ENCODE results near the gene DRAM1. TPM values are rescaled to one million over a fixed set of nuclear protein-coding genes. Genes with fewer than 3 reads are reported as not detected.
A peak's percentile ranks its signal among the peaks of the same experiment; 100 is the strongest.

The DRAM1 gene
- total and polyA plus RNA-seq, 2 of the 4 experiments (the other 2 are of a cell fraction), result 20.0 to 27.2 TPM

GRCh38 chr12:101929365-101930041 is 52.1 kb downstream of the DRAM1 start:
- H2BK120ac ChIP-seq (ENCODE audit: low read depth, low read length), result no peak overlapping the region
- H3K27ac ChIP-seq (ENCODE audit: insufficient read depth, low read length), result no peak overlapping the region
- H4K91ac ChIP-seq (ENCODE audit: insufficient read depth, low read depth, low read length), result no peak overlapping the region
- peaks cover 6% of the 10 kb centered on the region; the same call in 1 of the 2 replicates for H3K9me1 ChIP-seq (ENCODE audit: insufficient read depth, low read length)
- no peak overlapping the region for H3K18ac ChIP-seq (ENCODE audit: low read depth, low read length)
- H3K79me1 ChIP-seq (ENCODE audit: low read depth in 1 of 2, low read length in 2 of 2), result no peaks in the 10 kb centered on the region
- no peak overlapping the region for H3K4ac ChIP-seq (ENCODE audit: low read depth, low read length)
- no peak overlapping the region for H3K4me2 ChIP-seq (ENCODE audit: low read depth, low read length)
- no peaks in the 10 kb centered on the region for H3K27me3 ChIP-seq (ENCODE audit: control insufficient read depth, insufficient read depth, low read length)
- 95% methylated on average over 3 of the region's 11 CpGs; no CpG with 5 or more reads in 1 of the 2 experiments for WGBS, 2 experiments (ENCODE audit: extremely low coverage in 2 of 2, insufficient read length in 1 of 2)
- no peak overlapping the region for H2AFZ ChIP-seq (replicated peaks; ENCODE audit: low read length, poor library complexity)
- TF ChIP-seq CHD1 (IDR thresholded peaks at IDR 0.05; ENCODE audit: low read depth, low read length) (no peak), RAD21 (IDR thresholded peaks at IDR 0.05; ENCODE audit: low read length) (no peak), MAZ (IDR thresholded peaks at IDR 0.05; ENCODE audit: borderline replicate concordance, low read depth, low read length) (no peak), NFE2L2 (IDR thresholded peaks at IDR 0.05; ENCODE audit: low read depth, low read length) (no peak), RFX5 (IDR thresholded peaks at IDR 0.05; ENCODE audit: low read depth, low read length) (no peak), CEBPB (IDR thresholded peaks at IDR 0.05; ENCODE audit: low read depth, low read length) (no peak), FOS (IDR thresholded peaks at IDR 0.05; ENCODE audit: low read depth, low read length) (no peak), BHLHE40 (IDR thresholded peaks at IDR 0.05; ENCODE audit: low read depth, low read length) (no peak), RCOR1 (IDR thresholded peaks at IDR 0.05; ENCODE audit: insufficient replicate concordance, low read length) (no peak), USF2 (IDR thresholded peaks at IDR 0.05; ENCODE audit: low read depth, low read length) (no peak), MXI1 (IDR thresholded peaks at IDR 0.05; ENCODE audit: borderline replicate concordance, low read depth, low read length) (no peak), ELK1 (IDR thresholded peaks at IDR 0.05; ENCODE audit: borderline replicate concordance, low read depth, low read length) (no peak), CTCF (conservative IDR thresholded peaks at IDR 0.05; ENCODE audit: low read depth, low read length) (no peak), POLR2A (IDR thresholded peaks at IDR 0.05; ENCODE audit: low read depth, low read length) (no peak), SMC3 (IDR thresholded peaks at IDR 0.05; ENCODE audit: low read depth, low read length) (no peak), MAFK (IDR thresholded peaks at IDR 0.05; ENCODE audit: low read depth, low read length) (no peak)
- CTCF ChIA-PET, result no interaction called here
- no peaks in the 10 kb centered on the region; the same call in 1 of the 2 replicates for H3K36me3 ChIP-seq (ENCODE audit: control insufficient read depth, insufficient read depth, low read length)
- H4K8ac ChIP-seq (ENCODE audit: low read depth in 2 of 2, low read length in 2 of 2), result no peak overlapping the region
- no peak overlapping the region for H2BK20ac ChIP-seq (ENCODE audit: low read depth, low read length)
- H2BK15ac ChIP-seq (ENCODE audit: low read depth, low read length), result no peak overlapping the region
- H4K20me1 ChIP-seq (ENCODE audit: insufficient read depth, low read length), result no peaks in the 10 kb centered on the region
- ATAC-seq (ENCODE audit: low read depth), result no peak
- in situ Hi-C loops (cut with MboI; ENCODE audit: low sequenced_read_pairs), result loop anchor here (25.0 kb wide), 1 partner anchor 558 kb away; the partner anchor contains the start of gene IGF1
- H3K4me3 ChIP-seq (ENCODE audit: insufficient read depth, low read depth, low read length), result no peak overlapping the region
- peaks cover 11% of the 10 kb centered on the region for H3K4me1 ChIP-seq (ENCODE audit: control insufficient read depth, insufficient read depth, low read length)
- H3K14ac ChIP-seq (replicated peaks; ENCODE audit: low read depth, low read length), result no peak overlapping the region
- dilution Hi-C loops (cut with HindIII; ENCODE audit: low sequenced_read_pairs, unreplicated experiment), result no loop called here
- no peak overlapping the region for H2AK9ac ChIP-seq (replicated peaks; ENCODE audit: low read depth, low read length, poor library complexity)
- H3K9me3 ChIP-seq (ENCODE audit: control insufficient read depth, insufficient read depth, low read length), result no peaks in the 10 kb centered on the region
- no peak overlapping the region for H4K5ac ChIP-seq (ENCODE audit: low read depth, low read length)
- BruUV-seq (replicated peaks), result no TSS peak
- intact Hi-C loops (cut with micrococcal nuclease), result no loop called here
- no peak overlapping the region for H2BK5ac ChIP-seq (ENCODE audit: low read depth, low read length, poor library complexity, severe bottlenecking)
- H3K56ac ChIP-seq (ENCODE audit: extremely low read depth, insufficient read depth, low read length), result no peak overlapping the region
- H2AK5ac ChIP-seq (ENCODE audit: low read depth, low read length), result peak overlapping the region; percentile 64
- no peak overlapping the region for H3K9ac ChIP-seq (ENCODE audit: low read depth, low read length)
- POLR2A ChIA-PET (ENCODE audit: unreplicated experiment), result no interaction called here
- H3K23ac ChIP-seq (ENCODE audit: low read depth, low read length), result no peak overlapping the region
- no peak for DNase-seq

Data from IMR-90 (cell line).